Amniotic epithelial cell (primary cell): ENCODE data around the gene ZDBF2.
"Not testable (repeated sequence)": the region's sequence is repeated elsewhere in the genome, so short reads cannot be mapped to it uniquely, and the experiment has no call there.

Experiments used
- DNase-seq: peaks from one replicate; pipeline ENCODE4 v3.0.0-alpha.2; 2010; ENCODE audit warnings: low read depth

Gene ZDBF2

GRCh38 chr2:206274434-206275311 lies at the start of gene ZDBF2:
Gene ZDBF2, plus strand, starts transcription at chr2:206274663. Its CDS starts 7,187 bp downstream, at chr2:206281850.
- DNase-seq = peak; percentile 68

- DNase-seq = no peak
Observed at GRCh38 chr2:206225435-206226232, 48.8 kb upstream of the ZDBF2 start.

GRCh38 chr2:206228636-206229035 lies 45.8 kb upstream of the ZDBF2 start:
- not testable (repeated sequence) for DNase-seq

GRCh38 chr2:206229642-206230041 lies 44.8 kb upstream of the ZDBF2 start:
- DNase-seq = no peak

- peak; percentile 13 for DNase-seq
Observed at GRCh38 chr2:206230060-206230762, 44.3 kb upstream of the ZDBF2 start.

GRCh38 chr2:206231669-206232286 lies 42.7 kb upstream of the ZDBF2 start:
- no peak for DNase-seq

GRCh38 chr2:206232287-206233035 lies 42.0 kb upstream of the ZDBF2 start:
- peak; percentile 22 for DNase-seq

GRCh38 chr2:206239157-206239556 lies 35.3 kb upstream of the ZDBF2 start:
- no peak for DNase-seq

- DNase-seq = no peak
Observed at GRCh38 chr2:206240327-206240726, 34.1 kb upstream of the ZDBF2 start.

GRCh38 chr2:206241736-206242135 lies 32.7 kb upstream of the ZDBF2 start:
- no peak for DNase-seq

GRCh38 chr2:206245265-206245672 lies 29.2 kb upstream of the ZDBF2 start:
- no peak for DNase-seq

GRCh38 chr2:206250041-206250897 lies 24.2 kb upstream of the ZDBF2 start:
- DNase-seq = peak; percentile 12

GRCh38 chr2:206253125-206253776 lies 21.2 kb upstream of the ZDBF2 start:
- no peak for DNase-seq

- no peak for DNase-seq
Observed at GRCh38 chr2:206253777-206254166, 20.7 kb upstream of the ZDBF2 start.

- DNase-seq = no peak
Observed at GRCh38 chr2:206255003-206255402, 19.5 kb upstream of the ZDBF2 start.

- no peak for DNase-seq
Observed at GRCh38 chr2:206256706-206257205, 17.7 kb upstream of the ZDBF2 start.

GRCh38 chr2:206257350-206257749 lies 17.1 kb upstream of the ZDBF2 start:
- DNase-seq = no peak

- DNase-seq = no peak
Observed at GRCh38 chr2:206257861-206258260, 16.6 kb upstream of the ZDBF2 start.

- not testable (repeated sequence) for DNase-seq
Observed at GRCh38 chr2:206258615-206259014, 15.8 kb upstream of the ZDBF2 start.
